Cardiac fibroblast (primary cell): Measurements from ENCODE around the gene HOXB9.
A peak's percentile ranks its signal among the peaks of the same experiment; 100 is the strongest.

Source experiments
- DNase-seq, 2 donors: peaks; one replicate each; pipeline versions ENCODE4 v3.0.0 to v3.0.0-alpha.2; 2010; ENCODE audit warnings: low read depth in 2 of 2
- H3K4me3 ChIP-seq, 2 donors: replicated peaks in 1 of 2; 1 replicate in 1 of 2; 2 replicates in 1 of 2; pipeline ENCODE4 v1.5.1; 2011; ENCODE audit warnings: low read depth in 2 of 2, low read length in 2 of 2, mild to moderate bottlenecking in 2 of 2, moderate library complexity in 1 of 2
- CTCF ChIP-seq: IDR thresholded peaks from one replicate; pipeline ENCODE4 v1.5.1; 2011; ENCODE audit warnings: low read depth, mild to moderate bottlenecking, low read length, inconsistent platforms

HOXB9 gene

GRCh38 chr17:48616717-48617470, 9.3 kb downstream of the HOXB9 start:
- TF ChIP-seq CTCF: no peak
- no peak overlapping the region for H3K4me3 ChIP-seq
- DNase-seq: no peak

- TF ChIP-seq CTCF: no peak
- no peak overlapping the region for H3K4me3 ChIP-seq
- DNase-seq: no peak
These were observed 10.0 kb downstream of the HOXB9 start for GRCh38 chr17:48615963-48616716.

GRCh38 chr17:48615047-48615962, 10.9 kb downstream of the HOXB9 start, which contains the start of gene HOXB8:
Gene HOXB8, minus strand, starts transcription at chr17:48615292. Its CDS starts 588 bp downstream, at chr17:48614704.
- DNase-seq: no peak
- TF ChIP-seq CTCF: no peak
- H3K4me3 ChIP-seq: no peak within 1 kb of the TSS

GRCh38 chr17:48613862-48614694, 12.1 kb downstream of the HOXB9 start:
- DNase-seq: no peak
- no peak overlapping the region for H3K4me3 ChIP-seq
- TF ChIP-seq CTCF: no peak

GRCh38 chr17:48612854-48613691, 13.1 kb downstream of the HOXB9 start:
- DNase-seq: no peak
- H3K4me3 ChIP-seq: no peak overlapping the region

More at GRCh38 chr17:48612854-48613691, 13.1 kb downstream of the HOXB9 start:
- TF ChIP-seq CTCF: peak; percentile 38
